GM03348 (cell line): ENCODE results near the gene ADD3.

Experiments
- DNase-seq: peaks from one replicate; pipeline ENCODE4 v3.0.0; 2012; ENCODE audit warnings: low spot score

Gene ADD3

GRCh38 chr10:110002801-110003523 lies 4.8 kb upstream of the ADD3 start:
- DNase-seq, result no peak

GRCh38 chr10:110003524-110003885 lies 4.3 kb upstream of the ADD3 start:
- DNase-seq, result no peak

- DNase-seq, result peak; percentile 75
Observed at GRCh38 chr10:110005719-110006118, 2.1 kb upstream of the ADD3 start.

GRCh38 chr10:110006358-110007160 lies 1.2 kb upstream of the ADD3 start:
- peak; percentile 81 for DNase-seq

- peak; percentile 67 for DNase-seq
Observed at GRCh38 chr10:110007161-110007700, 553 bp upstream of the ADD3 start.

- no peak for DNase-seq
Observed at GRCh38 chr10:110008518-110009339, 945 bp downstream of the ADD3 start.

- no peak for DNase-seq
Observed at GRCh38 chr10:110009736-110010475, 2.1 kb downstream of the ADD3 start.

GRCh38 chr10:110010486-110011378 lies 2.9 kb downstream of the ADD3 start:
- no peak for DNase-seq

GRCh38 chr10:110011681-110012080 lies 3.9 kb downstream of the ADD3 start:
- DNase-seq, result no peak

- no peak for DNase-seq
Observed at GRCh38 chr10:110013630-110014293, 6.0 kb downstream of the ADD3 start.

GRCh38 chr10:110016039-110016438 lies 8.3 kb downstream of the ADD3 start:
- no peak for DNase-seq

- no peak for DNase-seq
Observed at GRCh38 chr10:110017052-110017451, 9.3 kb downstream of the ADD3 start.

GRCh38 chr10:110017907-110018306 lies 10.1 kb downstream of the ADD3 start:
- DNase-seq, result peak; percentile 29

- no peak for DNase-seq
Observed at GRCh38 chr10:110020265-110020664, 12.5 kb downstream of the ADD3 start.

- DNase-seq, result no peak
Observed at GRCh38 chr10:110022716-110023504, 15.1 kb downstream of the ADD3 start.

GRCh38 chr10:110023785-110024465 lies 16.1 kb downstream of the ADD3 start:
- DNase-seq, result no peak

GRCh38 chr10:110029450-110029849 lies 21.7 kb downstream of the ADD3 start:
- DNase-seq, result peak; percentile 53
